Measurements from ENCODE around the gene FBXW7.
A peak's percentile ranks its signal among the peaks of the same experiment; 100 is the strongest.
"Not testable (repeated sequence)": the region's sequence is repeated elsewhere in the genome, so short reads cannot be mapped to it uniquely, and the experiment has no call there.

Gene FBXW7

DNA sequence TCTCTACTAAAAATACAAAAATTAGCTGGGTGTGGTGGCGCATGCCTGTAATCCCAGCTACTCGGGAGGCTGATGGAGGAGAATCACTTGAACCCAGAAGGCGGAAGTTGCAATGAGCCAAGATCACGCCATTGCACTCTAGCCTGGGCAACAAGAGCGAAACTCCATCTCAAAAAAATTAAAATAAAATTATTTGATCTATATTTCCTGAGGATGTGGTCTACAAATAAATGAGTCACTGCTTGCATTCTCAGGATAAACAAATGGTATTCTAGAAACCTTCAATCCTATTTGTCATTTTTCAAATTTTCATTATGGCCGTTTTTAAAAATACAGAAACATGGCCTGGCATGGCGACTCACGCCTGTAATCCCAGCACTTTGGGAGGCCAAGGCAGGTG, 8.6 kb upstream of the FBXW7 start:
- DNase-seq (ENCODE audit: low spot score): not testable (repeated sequence)

DNA sequence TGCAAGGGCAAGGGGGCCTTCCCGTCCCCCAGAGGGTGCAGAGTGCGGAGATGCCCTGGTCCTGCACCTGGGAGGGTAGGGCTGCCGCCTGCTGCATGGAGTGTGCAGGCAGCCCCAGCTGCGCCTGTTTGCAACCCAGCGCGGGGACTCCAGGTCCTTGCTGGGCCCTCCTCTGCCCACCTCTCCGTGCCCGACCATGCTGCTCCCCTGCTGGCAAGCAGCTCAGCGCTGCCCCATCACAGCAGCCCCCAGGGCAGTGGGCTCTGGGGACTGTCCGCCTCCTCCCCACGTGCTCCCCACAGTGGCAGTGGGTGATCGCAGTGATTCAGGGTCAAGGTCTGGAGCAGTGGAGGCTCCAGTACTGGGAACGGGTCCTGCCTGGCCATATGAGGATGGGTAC, 5.0 kb upstream of the FBXW7 start:
- no peak for DNase-seq (ENCODE audit: low spot score)

DNA sequence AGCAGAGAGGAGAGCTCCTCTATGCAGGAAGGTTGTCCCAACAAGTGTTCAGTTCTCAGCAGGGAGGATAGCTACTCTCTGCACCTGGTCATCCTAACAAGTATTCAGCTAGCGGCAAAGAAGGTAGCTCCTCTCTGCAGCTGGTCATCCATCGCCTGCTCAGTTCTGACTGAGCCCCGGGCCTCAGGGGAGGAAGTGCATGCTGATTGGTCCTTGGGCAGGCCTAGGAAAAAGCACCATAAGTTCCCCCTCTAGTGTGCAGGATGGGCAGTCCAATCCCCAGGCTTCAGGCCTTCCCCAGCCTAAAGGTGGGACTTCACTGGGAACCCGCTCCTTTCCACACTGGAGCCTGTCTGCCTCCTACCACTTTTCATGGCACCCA, 4.4 kb upstream of the FBXW7 start:
- DNase-seq (ENCODE audit: low spot score): no peak

DNA sequence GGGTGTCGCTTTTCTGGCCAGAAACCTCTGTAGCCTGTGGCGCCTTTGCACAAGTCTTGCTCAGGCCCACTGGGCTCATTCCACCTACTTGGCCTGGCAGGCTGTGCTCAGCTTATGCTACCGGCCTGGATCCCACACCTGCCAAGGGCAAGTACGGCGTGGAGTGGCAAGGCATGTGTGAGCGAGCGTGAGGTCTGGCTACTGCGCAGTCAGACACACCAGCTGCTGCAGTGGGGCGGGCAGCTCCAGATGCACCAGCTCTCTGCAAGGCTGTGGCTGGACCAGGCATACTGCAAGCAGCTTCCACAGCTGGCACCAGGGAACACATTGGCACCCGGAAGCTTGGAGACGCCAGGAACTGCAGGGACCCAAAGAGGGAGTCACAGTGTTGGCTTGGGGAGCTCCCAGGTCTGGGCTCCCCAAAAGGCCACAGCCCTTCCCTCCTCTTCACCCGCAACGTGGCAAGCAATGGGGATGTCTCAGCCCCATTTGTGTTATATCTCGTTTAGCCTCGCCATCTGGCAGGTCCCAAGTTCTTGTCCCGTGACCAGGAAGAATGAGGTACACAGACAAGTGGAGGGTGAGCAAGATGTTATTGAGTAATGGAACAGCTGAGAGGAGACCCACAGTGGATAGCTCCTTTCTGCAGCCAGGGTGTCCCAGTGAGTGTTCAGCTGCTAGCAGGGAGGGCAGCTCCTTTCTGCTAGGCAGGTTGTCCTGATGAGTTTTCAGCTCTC, 3.8 kb upstream of the FBXW7 start:
- no peak for DNase-seq (ENCODE audit: low spot score)

DNA sequence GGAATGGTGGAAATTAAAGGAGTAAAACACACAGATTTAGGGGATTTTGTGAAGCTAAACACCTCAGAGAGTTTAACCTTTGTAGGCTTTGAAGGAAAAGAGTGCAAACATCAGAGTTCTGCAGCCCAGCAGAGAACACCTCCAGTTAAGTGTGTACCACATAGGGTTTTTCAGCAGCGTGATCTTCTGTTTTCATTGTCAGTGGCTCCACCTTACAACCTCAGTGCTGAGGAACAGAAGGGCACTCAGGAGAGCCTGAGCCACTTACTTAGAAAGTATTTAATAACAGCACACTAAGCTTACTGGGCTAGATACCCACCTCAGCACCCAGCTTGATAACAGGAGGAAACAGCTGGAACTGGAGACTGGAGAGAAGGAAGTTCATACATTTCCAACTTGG, 2.0 kb upstream of the FBXW7 start:
- no peak for DNase-seq (ENCODE audit: low spot score)

DNA sequence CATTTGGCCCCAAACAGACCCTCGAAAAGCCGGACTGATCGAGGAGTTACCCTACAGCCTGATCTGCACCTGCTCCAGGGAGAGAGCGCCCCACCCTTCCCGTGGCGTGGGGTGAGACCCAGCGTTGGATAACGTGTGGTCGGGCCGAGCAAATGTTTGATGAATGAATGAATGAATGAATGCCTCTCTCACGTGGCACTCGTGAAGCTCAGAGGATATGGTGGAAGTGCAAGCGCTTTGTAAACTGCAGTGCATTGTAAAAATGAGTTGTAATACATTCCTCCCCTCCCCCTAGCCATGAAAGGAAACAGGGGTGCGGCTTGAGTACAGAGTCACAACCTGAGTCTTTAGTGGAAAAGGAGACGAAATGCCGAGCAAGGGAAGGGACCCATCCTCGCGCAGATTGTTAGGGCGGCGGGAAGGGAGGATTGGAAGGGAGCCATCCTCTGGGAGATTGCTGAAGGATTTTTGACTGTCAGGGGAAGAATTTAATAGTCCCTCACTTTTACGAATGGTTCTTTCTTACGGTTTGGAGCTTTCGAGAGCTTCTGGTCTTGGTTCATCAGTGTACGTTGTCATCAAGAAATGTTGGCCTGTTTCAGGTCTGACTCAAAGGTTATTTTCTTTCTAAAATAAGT, 772 bp upstream of the FBXW7 start:
- peak; percentile 55 for DNase-seq (ENCODE audit: low spot score)

DNA sequence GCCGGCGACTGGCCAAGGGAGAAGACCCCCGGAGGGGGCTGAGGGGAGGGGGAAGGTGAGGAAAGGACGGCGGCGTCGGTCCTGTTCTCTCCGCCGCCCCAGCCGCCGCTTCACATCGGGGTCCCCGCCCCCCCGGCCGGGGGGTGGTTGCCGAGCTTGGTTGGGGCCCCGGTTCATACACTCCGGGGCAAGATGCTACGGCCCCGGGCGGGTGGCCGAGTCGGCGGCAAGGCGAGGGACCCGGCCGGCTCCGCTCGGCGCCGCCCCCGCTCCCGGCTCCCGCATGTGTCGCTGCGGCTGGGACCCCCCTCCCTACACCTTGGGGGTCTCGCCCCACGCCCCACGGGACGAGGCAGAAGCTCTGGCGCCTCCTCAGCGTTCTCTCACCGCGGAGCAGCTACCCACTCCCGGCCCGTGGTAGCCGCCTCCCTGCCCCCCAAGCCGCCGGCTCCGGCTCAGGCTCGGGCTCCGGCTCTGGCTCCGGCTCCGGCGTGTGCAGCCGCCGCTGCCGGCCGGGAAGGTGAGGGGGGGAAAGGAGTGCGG, 461 bp downstream of the FBXW7 start:
- no peak for DNase-seq (ENCODE audit: low spot score)

DNA sequence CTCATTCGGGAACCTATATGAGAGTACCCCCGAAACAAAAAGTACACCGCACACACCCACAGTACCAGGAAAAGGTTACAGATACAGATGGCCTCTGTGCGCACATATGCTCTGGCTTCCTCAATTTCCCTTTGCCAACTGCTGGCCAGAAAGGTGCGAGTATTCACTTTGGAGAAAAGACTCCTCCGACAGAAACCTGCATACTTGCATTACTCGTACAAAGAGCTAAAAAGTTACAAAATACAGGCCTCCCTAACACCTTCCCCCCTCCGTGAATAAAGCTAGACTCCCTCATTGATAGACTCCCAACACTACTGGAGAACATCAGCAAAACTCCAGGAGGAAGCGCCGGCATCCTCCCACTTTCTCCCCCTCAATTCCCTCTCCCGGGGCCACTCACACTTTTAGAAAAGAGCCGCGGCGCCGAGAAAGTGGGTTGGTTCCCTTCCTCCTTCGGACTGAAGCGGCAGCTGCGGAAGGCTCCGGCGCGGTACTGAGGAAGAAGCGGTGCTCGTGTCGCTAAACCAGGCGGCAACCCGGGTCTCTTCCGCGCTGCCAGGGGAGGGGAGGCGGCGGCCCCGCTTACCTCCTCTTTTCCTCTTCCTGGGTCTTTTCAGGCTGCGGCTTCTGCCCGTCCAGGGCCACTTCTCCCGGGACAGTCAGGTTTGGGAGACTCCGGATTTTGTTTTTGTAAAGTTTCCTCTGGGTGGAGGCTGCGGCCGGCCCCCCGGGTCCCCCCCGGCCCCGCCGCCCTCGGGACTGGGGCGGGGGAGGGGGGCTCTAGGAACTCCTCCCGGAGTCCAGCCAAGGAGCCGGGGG, 1.1 kb downstream of the FBXW7 start:
- DNase-seq (ENCODE audit: low spot score): no peak

DNA sequence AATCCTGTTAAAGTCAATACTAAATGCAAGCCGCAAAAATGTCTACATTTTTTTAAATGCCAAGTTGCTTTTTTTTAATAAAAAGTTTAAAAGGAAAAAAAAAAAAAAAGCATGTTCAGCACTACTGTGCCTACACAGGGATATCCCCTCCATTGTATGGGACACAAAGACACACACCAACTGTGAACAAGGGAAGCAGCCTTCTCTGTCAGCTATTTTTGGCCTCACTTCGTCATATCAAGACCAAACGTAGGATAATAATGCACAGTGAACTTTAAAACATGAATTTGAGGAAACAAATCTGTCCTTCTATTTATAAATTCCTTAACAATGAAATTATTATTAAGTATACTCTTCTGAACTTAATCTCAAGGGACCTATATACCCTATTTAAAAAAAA, 4.4 kb downstream of the FBXW7 start:
- peak; percentile 29 for DNase-seq (ENCODE audit: low spot score)

DNA sequence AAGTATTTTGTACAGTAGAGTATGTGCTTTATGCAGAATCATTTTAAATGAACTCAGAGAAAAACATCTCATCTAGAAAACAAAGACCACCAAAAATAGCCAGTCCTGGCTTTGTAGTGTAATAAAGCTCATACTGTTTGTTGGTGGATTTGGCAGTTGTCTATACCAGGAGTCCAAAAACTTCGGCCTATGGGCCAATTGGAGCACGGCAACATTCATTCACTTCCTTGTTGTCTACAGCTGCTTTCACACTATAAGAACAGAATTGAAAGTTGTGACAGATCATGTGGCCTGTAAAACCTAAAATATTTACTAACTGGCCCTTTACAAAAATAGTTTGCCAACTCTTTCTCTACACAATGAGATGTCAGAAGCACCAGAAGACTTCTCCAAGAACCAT, 5.3 kb downstream of the FBXW7 start:
- DNase-seq (ENCODE audit: low spot score): no peak

DNA sequence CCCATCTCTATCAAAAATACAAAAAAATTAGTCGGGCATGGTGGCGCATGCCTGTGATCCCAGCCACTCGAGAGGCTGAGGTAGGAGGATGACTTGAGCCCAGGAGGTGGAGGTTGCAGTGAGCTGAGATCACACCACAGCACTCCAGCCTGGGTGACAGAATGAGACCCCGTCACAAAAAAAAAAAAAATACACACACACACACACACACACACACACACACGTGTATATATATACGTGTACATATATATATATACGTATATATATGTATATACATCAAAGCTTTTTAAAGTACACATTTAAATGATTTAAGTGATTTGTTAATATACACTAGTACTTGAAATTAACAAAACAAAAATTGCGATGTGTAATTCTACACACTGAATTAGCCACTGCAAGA, 6.0 kb downstream of the FBXW7 start:
- no peak for DNase-seq (ENCODE audit: low spot score)

DNA sequence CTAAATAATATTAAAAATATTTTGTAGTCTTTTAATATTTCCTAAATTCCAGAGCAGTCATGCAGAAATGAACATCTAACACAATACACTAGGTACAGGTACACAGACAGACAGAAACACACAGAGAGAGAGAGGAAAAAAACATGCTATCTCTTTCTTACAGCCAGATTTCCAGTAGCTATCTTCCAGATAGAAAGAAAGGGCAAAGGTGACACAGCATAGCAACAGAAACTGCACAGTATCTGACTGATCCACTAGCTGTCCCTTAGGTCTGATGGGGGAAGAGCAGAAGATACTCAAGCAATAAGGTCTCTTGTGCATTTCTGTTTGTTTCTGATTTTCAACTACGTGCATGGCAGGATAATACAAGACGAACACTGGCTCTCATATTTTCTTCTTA, 7.8 kb downstream of the FBXW7 start:
- no peak for DNase-seq (ENCODE audit: low spot score)

DNA sequence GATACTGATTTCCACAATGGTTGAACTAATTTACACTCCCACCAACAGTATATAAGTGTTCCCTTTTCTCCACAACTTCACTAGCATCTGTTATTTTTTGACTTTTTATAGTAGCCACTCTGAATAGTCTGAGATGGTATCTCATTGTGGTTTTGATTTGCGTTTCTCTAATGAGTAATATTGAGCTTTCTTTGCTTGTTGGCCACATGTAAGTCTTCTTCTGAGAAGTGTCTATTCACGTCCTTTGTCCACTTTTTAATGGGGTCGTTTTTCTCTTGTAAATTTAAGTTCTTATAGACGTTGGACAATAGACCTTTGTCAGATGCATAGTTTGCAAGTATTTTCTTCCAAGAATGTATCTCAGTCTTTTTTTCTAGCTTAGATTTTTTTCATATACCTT, 10.0 kb downstream of the FBXW7 start:
- DNase-seq (ENCODE audit: low spot score): no peak

DNA sequence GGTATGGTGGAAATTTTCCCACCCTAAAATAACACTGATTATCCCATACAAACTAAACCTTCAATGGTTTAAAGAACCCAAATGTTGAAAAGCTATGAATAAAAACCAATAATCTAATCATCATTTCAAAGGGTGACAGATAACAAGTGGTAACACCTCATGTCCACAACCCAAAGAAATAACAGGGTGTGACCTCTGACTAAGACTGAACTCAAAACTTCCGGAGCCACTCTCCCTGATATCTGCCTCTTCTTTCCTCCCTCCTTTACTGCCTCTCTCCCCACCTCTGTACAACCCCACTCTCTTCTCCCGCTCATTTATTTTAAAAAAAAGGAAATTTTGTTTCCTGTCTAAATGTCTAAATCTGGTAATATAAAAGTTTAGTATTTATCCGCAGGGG, 11.5 kb downstream of the FBXW7 start:
- DNase-seq (ENCODE audit: low spot score): no peak

DNA sequence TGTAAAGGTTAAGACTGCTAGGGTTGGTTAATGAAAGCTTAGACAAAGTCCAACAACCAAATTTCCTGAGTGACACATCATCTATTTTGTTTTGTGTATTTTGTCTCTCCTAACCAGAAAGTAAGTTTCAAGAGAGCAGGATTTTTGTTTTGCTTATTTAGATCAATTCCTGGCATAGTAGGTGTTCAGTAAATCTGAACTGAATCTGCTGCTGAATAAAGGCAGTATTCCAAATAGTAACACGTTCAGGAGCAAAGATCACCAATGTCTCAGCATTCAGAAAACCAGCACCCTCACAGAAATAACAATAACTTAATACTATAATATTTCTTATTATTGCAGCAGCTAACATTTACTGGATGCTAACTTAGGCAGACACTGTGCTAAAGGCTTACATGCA, 12.2 kb downstream of the FBXW7 start:
- no peak for DNase-seq (ENCODE audit: low spot score)

DNA sequence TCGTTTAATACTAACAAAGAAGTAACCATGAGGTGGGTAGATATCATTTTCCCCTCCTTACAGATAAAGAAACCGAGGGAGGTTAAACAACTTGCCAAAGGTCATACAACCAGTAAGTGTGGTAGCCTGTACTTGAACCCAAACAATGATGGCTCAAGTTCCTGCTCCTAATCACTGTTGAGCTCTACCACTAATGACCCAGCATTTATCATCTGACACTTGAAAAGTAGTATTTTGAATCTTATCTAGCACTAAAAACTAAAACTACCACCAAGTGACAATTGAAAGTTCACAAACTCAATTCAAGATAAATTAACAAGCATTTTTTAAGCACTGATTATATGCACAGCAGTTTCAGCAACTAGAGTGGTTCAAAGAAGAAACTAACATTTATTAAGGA, 13.1 kb downstream of the FBXW7 start:
- DNase-seq (ENCODE audit: low spot score): no peak

DNA sequence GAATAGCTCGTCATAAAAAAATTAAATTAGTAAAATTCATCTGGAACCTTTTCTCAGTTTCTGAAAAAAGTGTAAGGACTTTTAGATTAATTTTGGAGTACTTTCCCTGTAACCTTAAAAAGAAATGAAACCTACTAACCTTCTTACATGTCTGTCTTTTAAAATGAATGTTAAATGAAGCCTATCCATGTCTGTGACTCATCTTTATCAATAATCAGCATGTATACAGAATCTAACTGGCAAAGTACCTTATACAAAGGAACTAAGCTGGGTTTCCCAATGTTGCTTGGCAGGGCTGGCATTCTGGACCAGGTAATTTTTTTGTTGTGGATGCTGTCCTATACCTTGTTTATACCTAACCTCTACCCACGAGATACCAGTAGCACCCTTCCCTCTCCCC, 13.6 kb downstream of the FBXW7 start:
- no peak for DNase-seq (ENCODE audit: low spot score)

DNA sequence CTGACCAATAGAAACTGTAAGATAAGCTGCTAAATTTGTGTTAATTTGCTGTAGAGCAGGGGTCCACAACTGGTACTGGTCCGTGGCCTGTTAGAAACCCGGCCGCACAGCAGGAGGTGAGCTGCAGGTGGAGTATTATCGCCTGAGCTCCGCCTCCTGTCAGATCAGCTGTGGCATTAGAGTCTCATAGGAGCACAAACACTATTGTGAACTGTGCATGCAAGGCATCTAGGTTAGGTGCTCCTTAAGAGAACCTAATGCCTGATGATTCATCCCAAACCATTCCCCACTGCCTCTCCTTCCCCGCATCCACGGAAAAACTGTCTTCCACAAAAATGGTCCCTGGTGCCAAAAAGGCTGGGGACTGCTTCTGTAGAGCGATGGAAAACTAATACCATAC, 19.7 kb downstream of the FBXW7 start:
- no peak for DNase-seq (ENCODE audit: low spot score)

DNA sequence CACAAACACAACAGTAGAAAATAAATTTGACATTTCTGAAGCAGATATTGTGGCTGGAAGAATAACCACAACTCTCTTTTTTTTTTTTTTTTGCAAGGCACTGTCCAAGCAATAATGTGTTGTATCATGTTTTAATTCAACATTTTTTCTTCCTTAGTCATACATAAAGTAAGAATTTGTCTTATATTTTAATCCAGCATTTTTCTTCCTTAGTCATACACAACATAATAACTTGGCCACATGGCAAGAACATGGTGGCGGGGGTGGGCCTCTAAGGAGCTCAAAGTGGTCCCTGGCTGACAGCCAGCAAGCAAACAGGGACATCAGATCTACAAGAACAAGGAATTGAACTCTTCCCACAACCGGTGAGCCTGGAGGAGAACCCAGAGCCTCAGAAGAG, 20.2 kb downstream of the FBXW7 start:
- DNase-seq (ENCODE audit: low spot score): peak; percentile 40

DNA sequence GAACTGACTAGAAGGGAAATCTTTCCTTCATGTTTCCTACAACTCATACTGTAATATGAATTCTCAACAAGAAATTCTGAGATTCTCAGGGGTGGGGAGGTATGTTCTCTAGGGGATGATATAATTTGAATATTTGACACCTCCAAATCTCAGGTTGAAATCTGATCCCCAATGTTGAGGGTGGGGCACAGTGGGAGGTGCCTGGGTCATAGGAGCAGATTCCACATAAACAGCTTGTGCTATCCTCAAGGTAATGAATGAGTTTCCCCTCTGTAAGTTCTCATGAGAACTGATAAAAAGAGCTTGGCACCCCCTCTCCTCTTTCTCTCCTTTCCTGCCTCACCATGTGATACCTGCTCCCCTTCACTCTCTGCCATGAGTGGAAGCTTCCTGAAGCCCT, 21.5 kb downstream of the FBXW7 start:
- no peak for DNase-seq (ENCODE audit: low spot score)

DNA sequence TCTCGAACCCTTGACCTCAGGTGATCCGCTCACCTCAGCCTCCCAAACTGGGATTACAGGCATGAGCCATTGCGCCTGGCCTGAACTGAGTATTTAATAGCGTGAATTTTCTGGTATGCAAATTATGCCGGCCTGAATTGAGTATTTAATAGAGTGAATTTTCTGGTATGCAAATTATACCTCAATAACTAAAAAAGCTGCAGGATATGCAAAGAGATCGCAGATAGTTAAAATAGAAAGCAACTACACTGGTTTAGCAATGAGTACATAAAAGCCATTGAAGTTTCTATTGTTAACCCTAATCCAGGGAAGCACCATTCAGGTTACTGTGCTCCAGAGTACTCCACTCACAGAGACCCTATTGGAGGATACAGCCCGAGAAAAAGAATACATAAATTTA, 22.8 kb downstream of the FBXW7 start:
- no peak for DNase-seq (ENCODE audit: low spot score)

DNA sequence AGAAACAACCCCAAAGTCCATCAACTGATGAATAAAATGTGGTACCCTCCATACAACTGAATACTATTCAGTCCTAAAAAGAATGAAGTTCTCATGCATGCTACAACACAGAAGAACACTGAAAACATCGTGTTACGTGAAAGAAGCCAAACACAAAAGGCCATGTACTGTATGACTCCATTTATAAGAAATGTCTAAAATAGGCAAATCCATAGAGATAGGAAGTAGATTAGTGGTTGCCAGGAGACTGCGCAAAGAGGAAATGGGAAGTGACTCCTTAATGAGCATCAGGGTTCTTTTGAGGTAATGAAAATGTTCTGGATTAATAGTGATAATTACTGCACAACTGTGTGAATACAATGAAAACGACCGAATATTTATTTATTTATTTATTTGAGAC, 23.4 kb downstream of the FBXW7 start:
- peak; percentile 62 for DNase-seq (ENCODE audit: low spot score)

All from kidney capillary endothelial cell (primary cell).